ENCODE results near the gene RGS14. TPM values are rescaled to one million over a fixed set of nuclear protein-coding genes. Genes with fewer than 3 reads are reported as not detected.
"Not testable (repeated sequence)": the region's sequence is repeated elsewhere in the genome, so short reads cannot be mapped to it uniquely, and the experiment has no call there.

RGS14 gene
- polyA plus RNA-seq, 4 donors: 11.9 to 18.7 (median 15.3) TPM

- no peak for DNase-seq (ENCODE audit: low read depth in 4 of 4, low spot score in 3 of 4)
Observed at GRCh38 chr5:177344891-177345290, 12.8 kb upstream of the RGS14 start.

- no peak for DNase-seq (ENCODE audit: low read depth in 4 of 4, low spot score in 3 of 4)
Observed at GRCh38 chr5:177346820-177347219, 10.9 kb upstream of the RGS14 start.

GRCh38 chr5:177347699-177348098 is 10.0 kb upstream of the RGS14 start:
- DNase-seq (ENCODE audit: low read depth in 4 of 4, low spot score in 3 of 4): no peak

- no peak for DNase-seq (ENCODE audit: low read depth in 4 of 4, low spot score in 3 of 4)
Observed at GRCh38 chr5:177349362-177349647, 8.4 kb upstream of the RGS14 start.

- DNase-seq (ENCODE audit: low read depth in 4 of 4, low spot score in 3 of 4): no peak
Observed at GRCh38 chr5:177349762-177350161, 8.0 kb upstream of the RGS14 start.

- no peak for DNase-seq (ENCODE audit: low read depth in 4 of 4, low spot score in 3 of 4)
Observed at GRCh38 chr5:177350776-177351391, 6.8 kb upstream of the RGS14 start.

GRCh38 chr5:177351392-177352329 is 6.1 kb upstream of the RGS14 start, which contains the start of gene LMAN2:
TSS of gene LMAN2 (minus strand) at chr5:177351668. CDS start at chr5:177351647, 21 bp downstream.
- DNase-seq (ENCODE audit: low read depth in 4 of 4, low spot score in 3 of 4): peak; percentile 89 to 92 (median 92)

- DNase-seq (ENCODE audit: low read depth in 4 of 4, low spot score in 3 of 4): no peak
Observed at GRCh38 chr5:177353093-177353492, 4.6 kb upstream of the RGS14 start.

- DNase-seq (ENCODE audit: low read depth in 4 of 4, low spot score in 3 of 4): no peak
Observed at GRCh38 chr5:177354256-177354655, 3.5 kb upstream of the RGS14 start.

GRCh38 chr5:177354711-177355110 is 3.0 kb upstream of the RGS14 start:
- DNase-seq (ENCODE audit: low read depth in 4 of 4, low spot score in 3 of 4): no peak

GRCh38 chr5:177355162-177355867 is 2.4 kb upstream of the RGS14 start:
- DNase-seq (ENCODE audit: low read depth in 4 of 4, low spot score in 3 of 4): no peak

- no peak for DNase-seq (ENCODE audit: low read depth in 4 of 4, low spot score in 3 of 4)
Observed at GRCh38 chr5:177355868-177356168, 1.9 kb upstream of the RGS14 start.

- no peak for DNase-seq (ENCODE audit: low read depth in 4 of 4, low spot score in 3 of 4)
Observed at GRCh38 chr5:177356746-177357145, 978 bp upstream of the RGS14 start.

GRCh38 chr5:177357146-177357458 is 622 bp upstream of the RGS14 start:
- no peak for DNase-seq (ENCODE audit: low read depth in 4 of 4, low spot score in 3 of 4)

- no peak for DNase-seq (ENCODE audit: low read depth in 4 of 4, low spot score in 3 of 4)
Observed at GRCh38 chr5:177358370-177358819, 671 bp downstream of the RGS14 start.

GRCh38 chr5:177359451-177359851 is 1.7 kb downstream of the RGS14 start:
- no peak for DNase-seq (ENCODE audit: low read depth in 4 of 4, low spot score in 3 of 4)

- no peak for DNase-seq (ENCODE audit: low read depth in 4 of 4, low spot score in 3 of 4)
Observed at GRCh38 chr5:177359860-177360259, 2.1 kb downstream of the RGS14 start.

- DNase-seq (ENCODE audit: low read depth in 4 of 4, low spot score in 3 of 4): not testable (repeated sequence)
Observed at GRCh38 chr5:177360740-177361139, 3.0 kb downstream of the RGS14 start.

GRCh38 chr5:177361418-177362291 is 3.9 kb downstream of the RGS14 start:
- DNase-seq (ENCODE audit: low read depth in 4 of 4, low spot score in 3 of 4): no peak

GRCh38 chr5:177362292-177362609 is 4.5 kb downstream of the RGS14 start:
- DNase-seq (ENCODE audit: low read depth in 4 of 4, low spot score in 3 of 4): no peak
